ENCODE data around the gene YPEL5. TPM values are rescaled to one million over a fixed set of nuclear protein-coding genes. Genes with fewer than 3 reads are reported as not detected.

YPEL5 gene
- total and polyA plus RNA-seq, 7 experiments from 2014 or later = 30.9 to 1,022 (median 98.3) TPM

DNA sequence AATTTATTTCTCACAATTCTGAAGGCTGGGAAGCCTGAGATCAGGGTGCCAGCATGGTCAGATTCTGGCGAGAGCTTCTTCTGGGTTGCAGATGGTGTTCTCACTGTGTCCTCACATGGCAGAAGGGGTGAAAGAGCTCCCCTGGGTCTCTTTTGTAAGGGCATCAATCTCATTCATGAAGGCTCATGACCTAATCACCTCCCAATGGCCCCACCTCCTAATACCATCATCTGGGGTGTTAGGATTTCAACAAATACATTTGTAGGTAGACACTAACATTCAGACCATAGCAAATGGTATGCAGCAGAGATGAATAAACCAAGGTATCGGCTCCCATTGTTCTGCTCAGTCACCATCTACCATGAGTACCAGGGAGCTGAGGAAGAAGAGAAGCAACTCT is 32.7 kb downstream of the YPEL5 start:
- Mint-ChIP-seq H3K27ac (no peak overlapping the region), H3K27me3 (peaks cover 0 to 12% (median 5%) of the 10 kb centered on the region in 5 donors), H3K36me3 (no peaks in the 10 kb centered on the region), H3K4me3 (no peak overlapping the region), H3K4me1 (peaks cover 0 to 6% (median 0%) of the 10 kb centered on the region in 7 donors), H3K9me3 (peaks cover 0 to 2% (median 0%) of the 10 kb centered on the region in 11 donors)
- intact Hi-C loops (cut with micrococcal nuclease) = no loop called here
- no peak overlapping the region for H3K4me3 ChIP-seq (ENCODE audit: low read length)
- ChIA-PET CTCF (interaction anchor here (2.5 kb wide), 1 partner anchor 532 kb away, joined by 9 read pairs; no protein-coding TSS in a partner anchor), POLR2A (no interaction called here)
- no peaks in the 10 kb centered on the region for H3K27me3 ChIP-seq (ENCODE audit: control insufficient read depth in 2 of 2, insufficient read depth in 2 of 2, low read length in 2 of 2)
- no peaks in the 10 kb centered on the region for H3K4me1 ChIP-seq (ENCODE audit: control insufficient read depth in 2 of 2, insufficient read depth in 2 of 2, low read length in 2 of 2)
- ATAC-seq (no peak), DNase-seq (no peak)
- H3K27ac ChIP-seq (ENCODE audit: low read depth, low read length) = no peak overlapping the region
- H3K36me3 ChIP-seq (ENCODE audit: control insufficient read depth in 2 of 3, insufficient read depth in 3 of 3, low read length in 3 of 3) = no peaks in the 10 kb centered on the region
- H3K9me3 ChIP-seq (ENCODE audit: control insufficient read depth in 2 of 3, low read length in 3 of 3) = no peaks in the 10 kb centered on the region

DNA sequence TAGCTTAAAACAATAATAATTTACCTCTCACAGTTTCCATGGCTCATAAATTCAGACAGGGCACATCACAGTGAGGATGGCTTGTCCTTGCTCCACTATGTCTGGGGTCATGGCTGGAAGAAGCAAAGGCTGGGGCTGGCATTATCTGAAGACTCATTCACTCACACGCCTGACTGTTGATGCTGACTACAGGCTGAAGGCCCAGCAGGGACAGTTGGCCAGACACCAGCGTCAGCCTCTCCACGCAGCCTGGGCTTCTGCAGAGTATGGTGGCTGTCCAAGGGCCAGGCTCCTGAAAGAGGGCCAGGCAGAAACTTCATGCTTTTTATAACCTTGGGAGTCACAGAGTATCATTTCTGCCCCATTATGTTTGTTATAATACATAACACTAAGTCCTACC is 33.4 kb downstream of the YPEL5 start:
- H3K27me3 ChIP-seq (ENCODE audit: control insufficient read depth in 2 of 2, insufficient read depth in 2 of 2, low read length in 2 of 2) = no peaks in the 10 kb centered on the region
- H3K36me3 ChIP-seq (ENCODE audit: control insufficient read depth in 2 of 3, insufficient read depth in 3 of 3, low read length in 3 of 3) = no peaks in the 10 kb centered on the region
- no peaks in the 10 kb centered on the region for H3K36me3 Mint-ChIP-seq
- peaks cover 0 to 6% (median 0%) of the 10 kb centered on the region in 7 donors for H3K4me1 Mint-ChIP-seq
- intact Hi-C loops (cut with micrococcal nuclease) = no loop called here
- H3K4me1 ChIP-seq (ENCODE audit: control insufficient read depth in 2 of 2, insufficient read depth in 2 of 2, low read length in 2 of 2) = no peaks in the 10 kb centered on the region
- no peaks in the 10 kb centered on the region for H3K9me3 ChIP-seq (ENCODE audit: control insufficient read depth in 2 of 3, low read length in 3 of 3)
- DNase-seq = no peak
- no peak overlapping the region for H3K27ac ChIP-seq (ENCODE audit: low read depth, low read length)
- ChIA-PET POLR2A (no interaction called here), CTCF (interaction anchor here (2.5 kb wide), 1 partner anchor 532 kb away, joined by 9 read pairs; no protein-coding TSS in a partner anchor)
- peaks cover 0 to 2% (median 0%) of the 10 kb centered on the region in 11 donors for H3K9me3 Mint-ChIP-seq
- no peak overlapping the region for H3K4me3 ChIP-seq (ENCODE audit: low read length)
- ATAC-seq = no peak
- no peak overlapping the region for H3K27ac Mint-ChIP-seq
- H3K27me3 Mint-ChIP-seq = peaks cover 0 to 12% (median 5%) of the 10 kb centered on the region in 5 donors
- H3K4me3 Mint-ChIP-seq = no peak overlapping the region

DNA sequence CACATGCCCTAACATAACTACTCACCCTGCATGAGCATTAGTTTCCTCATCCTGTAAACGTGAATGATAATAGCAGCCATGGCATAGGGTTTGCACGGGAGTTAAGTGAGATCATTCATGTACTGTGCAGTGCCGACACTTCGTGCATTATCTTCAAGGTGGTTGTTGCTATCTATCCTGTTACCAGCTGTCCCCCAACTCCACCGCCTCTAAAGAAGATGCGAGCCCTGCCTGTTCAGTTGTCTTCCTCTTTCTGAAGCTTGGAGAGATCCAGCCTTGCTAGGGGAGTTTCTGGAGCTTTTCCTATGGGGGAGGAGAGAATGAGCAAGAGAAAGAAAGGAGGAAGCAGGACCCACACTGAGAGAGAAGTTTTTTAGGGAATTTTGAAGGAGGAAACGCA is 34.4 kb downstream of the YPEL5 start:
- Mint-ChIP-seq H3K27ac (peak overlapping the region in 1 of 9 donors; percentile 64), H3K36me3 (no peaks in the 10 kb centered on the region), H3K27me3 (peaks cover 0 to 16% (median 5%) of the 10 kb centered on the region in 5 donors), H3K4me1 (peaks cover 0 to 6% (median 0%) of the 10 kb centered on the region in 7 donors), H3K4me3 (no peak overlapping the region), H3K9me3 (peaks cover 0 to 2% (median 0%) of the 10 kb centered on the region in 11 donors)
- POLR2A ChIA-PET = no interaction called here
- no peaks in the 10 kb centered on the region for H3K27me3 ChIP-seq (ENCODE audit: control insufficient read depth in 2 of 2, insufficient read depth in 2 of 2, low read length in 2 of 2)
- no peak for ATAC-seq
- H3K9me3 ChIP-seq (ENCODE audit: control insufficient read depth in 2 of 3, low read length in 3 of 3) = no peaks in the 10 kb centered on the region
- no peak for DNase-seq
- H3K4me1 ChIP-seq (ENCODE audit: control insufficient read depth in 2 of 2, insufficient read depth in 2 of 2, low read length in 2 of 2) = no peaks in the 10 kb centered on the region
- CTCF ChIA-PET = interaction anchor here (2.5 kb wide), 1 partner anchor 531 kb away, joined by 9 read pairs; no protein-coding TSS in a partner anchor
- H3K4me3 ChIP-seq (ENCODE audit: low read length) = no peak overlapping the region
- no peak overlapping the region for H3K27ac ChIP-seq (ENCODE audit: low read depth, low read length)
- H3K36me3 ChIP-seq (ENCODE audit: control insufficient read depth in 2 of 3, insufficient read depth in 3 of 3, low read length in 3 of 3) = no peaks in the 10 kb centered on the region
- intact Hi-C loops (cut with micrococcal nuclease) = no loop called here

DNA sequence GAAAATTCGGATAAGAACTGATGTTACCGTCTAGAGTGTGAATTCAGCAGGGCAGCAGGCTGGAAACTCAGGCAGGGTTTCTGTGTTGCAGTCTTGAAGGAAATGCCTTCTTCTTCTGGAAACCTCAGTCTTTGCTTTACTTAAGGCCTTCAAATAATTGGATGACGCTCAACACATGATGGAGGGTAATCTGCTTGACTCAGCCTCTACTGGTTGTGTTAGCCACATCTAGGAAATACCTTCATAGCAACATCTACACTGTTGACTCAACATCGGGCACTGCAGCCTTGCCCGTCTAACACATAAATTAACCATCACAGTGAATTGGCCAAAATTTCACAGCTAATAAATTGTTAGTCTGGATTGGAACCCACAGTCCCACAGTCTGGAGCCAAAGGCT is 37.2 kb downstream of the YPEL5 start:
- Mint-ChIP-seq H3K27ac (no peak overlapping the region), H3K4me1 (peaks cover 0 to 4% (median 0%) of the 10 kb centered on the region in 7 donors), H3K4me3 (no peak overlapping the region), H3K36me3 (no peaks in the 10 kb centered on the region), H3K27me3 (peaks cover 0 to 12% (median 0%) of the 10 kb centered on the region in 5 donors), H3K9me3 (no peaks in the 10 kb centered on the region)
- no peaks in the 10 kb centered on the region for H3K4me1 ChIP-seq (ENCODE audit: control insufficient read depth in 2 of 2, insufficient read depth in 2 of 2, low read length in 2 of 2)
- CTCF ChIA-PET = no interaction called here
- H3K9me3 ChIP-seq (ENCODE audit: control insufficient read depth in 2 of 3, low read length in 3 of 3) = no peaks in the 10 kb centered on the region
- no peaks in the 10 kb centered on the region for H3K27me3 ChIP-seq (ENCODE audit: control insufficient read depth in 2 of 2, insufficient read depth in 2 of 2, low read length in 2 of 2)
- POLR2A ChIA-PET = no interaction called here
- ATAC-seq (no peak), DNase-seq (no peak)
- intact Hi-C loops (cut with micrococcal nuclease) = no loop called here
- H3K36me3 ChIP-seq (ENCODE audit: control insufficient read depth in 2 of 3, insufficient read depth in 3 of 3, low read length in 3 of 3) = no peaks in the 10 kb centered on the region
- H3K4me3 ChIP-seq (ENCODE audit: low read length) = no peak overlapping the region
- H3K27ac ChIP-seq (ENCODE audit: low read depth, low read length) = no peak overlapping the region

DNA sequence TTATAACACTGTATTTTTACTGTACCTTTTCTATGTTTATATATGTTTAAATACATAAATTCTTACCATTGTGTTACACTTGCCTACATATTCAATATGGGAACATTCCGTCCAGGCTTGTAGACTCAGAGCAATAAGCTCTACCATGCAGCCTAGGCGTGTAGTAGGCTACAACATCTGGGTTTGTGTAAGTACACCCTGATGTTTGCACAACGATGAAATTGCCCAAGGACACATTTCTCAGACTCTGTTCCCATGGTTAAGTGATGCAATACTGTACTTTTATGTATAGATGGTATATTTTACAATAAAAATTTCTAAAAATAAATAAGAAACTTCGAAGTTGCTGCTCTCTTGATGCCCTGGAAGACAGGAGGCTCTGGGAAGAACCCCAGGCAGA is 38.4 kb downstream of the YPEL5 start:
- Mint-ChIP-seq H3K4me1 (peaks cover 0 to 4% (median 0%) of the 10 kb centered on the region in 7 donors), H3K27me3 (peaks cover 0 to 10% (median 0%) of the 10 kb centered on the region in 5 donors), H3K9me3 (peaks cover 0 to 8% (median 0%) of the 10 kb centered on the region in 11 donors), H3K4me3 (no peak overlapping the region), H3K27ac (no peak overlapping the region), H3K36me3 (no peaks in the 10 kb centered on the region)
- ChIA-PET CTCF (no interaction called here), POLR2A (no interaction called here)
- Histone ChIP-seq H3K9me3 (ENCODE audit: control insufficient read depth in 2 of 3, low read length in 3 of 3) (no peaks in the 10 kb centered on the region), H3K4me1 (ENCODE audit: control insufficient read depth in 2 of 2, insufficient read depth in 2 of 2, low read length in 2 of 2) (no peaks in the 10 kb centered on the region), H3K27ac (ENCODE audit: low read depth, low read length) (no peak overlapping the region), H3K27me3 (ENCODE audit: control insufficient read depth in 2 of 2, insufficient read depth in 2 of 2, low read length in 2 of 2) (no peaks in the 10 kb centered on the region), H3K4me3 (ENCODE audit: low read length) (no peak overlapping the region), H3K36me3 (ENCODE audit: control insufficient read depth in 2 of 3, insufficient read depth in 3 of 3, low read length in 3 of 3) (no peaks in the 10 kb centered on the region)
- ATAC-seq (no peak), DNase-seq (no peak)
- intact Hi-C loops (cut with micrococcal nuclease) = no loop called here

DNA sequence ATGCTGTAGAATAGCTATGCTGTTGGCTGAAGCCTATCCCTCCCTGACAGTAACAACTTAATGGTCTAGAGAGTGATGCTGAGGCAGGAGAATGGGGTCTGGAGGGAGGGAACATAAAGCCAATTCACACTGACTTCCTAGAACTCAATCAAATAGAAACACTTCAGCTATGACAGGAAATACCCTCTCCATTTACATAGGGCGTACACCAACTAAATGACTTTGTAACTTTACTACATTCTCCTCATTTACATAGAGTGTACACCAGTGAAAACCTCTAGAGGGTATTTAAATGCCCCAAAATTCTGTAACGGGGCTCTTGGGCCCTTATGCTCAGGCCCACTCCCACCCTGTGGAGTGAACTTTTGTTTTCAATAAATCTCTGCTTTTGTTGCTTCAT is 41.5 kb downstream of the YPEL5 start:
- Histone ChIP-seq H3K9me3 (ENCODE audit: control insufficient read depth in 2 of 3, low read length in 3 of 3) (no peaks in the 10 kb centered on the region), H3K4me3 (ENCODE audit: low read length) (no peak overlapping the region), H3K4me1 (ENCODE audit: control insufficient read depth in 2 of 2, insufficient read depth in 2 of 2, low read length in 2 of 2) (no peaks in the 10 kb centered on the region), H3K27me3 (ENCODE audit: control insufficient read depth in 2 of 2, insufficient read depth in 2 of 2, low read length in 2 of 2) (no peaks in the 10 kb centered on the region), H3K27ac (ENCODE audit: low read depth, low read length) (no peak overlapping the region), H3K36me3 (ENCODE audit: control insufficient read depth in 2 of 3, insufficient read depth in 3 of 3, low read length in 3 of 3) (no peaks in the 10 kb centered on the region)
- H3K27me3 Mint-ChIP-seq = peaks cover 0 to 6% (median 0%) of the 10 kb centered on the region in 5 donors
- CTCF ChIA-PET = no interaction called here
- no peak overlapping the region for H3K4me3 Mint-ChIP-seq
- no peak overlapping the region for H3K27ac Mint-ChIP-seq
- peaks cover 0 to 5% (median 0%) of the 10 kb centered on the region in 5 donors for H3K36me3 Mint-ChIP-seq
- DNase-seq = no peak
- POLR2A ChIA-PET = no interaction called here
- intact Hi-C loops (cut with micrococcal nuclease) = no loop called here
- no peak for ATAC-seq
- peaks cover 0 to 4% (median 0%) of the 10 kb centered on the region in 7 donors for H3K4me1 Mint-ChIP-seq
- peaks cover 0 to 13% (median 0%) of the 10 kb centered on the region in 11 donors for H3K9me3 Mint-ChIP-seq

DNA sequence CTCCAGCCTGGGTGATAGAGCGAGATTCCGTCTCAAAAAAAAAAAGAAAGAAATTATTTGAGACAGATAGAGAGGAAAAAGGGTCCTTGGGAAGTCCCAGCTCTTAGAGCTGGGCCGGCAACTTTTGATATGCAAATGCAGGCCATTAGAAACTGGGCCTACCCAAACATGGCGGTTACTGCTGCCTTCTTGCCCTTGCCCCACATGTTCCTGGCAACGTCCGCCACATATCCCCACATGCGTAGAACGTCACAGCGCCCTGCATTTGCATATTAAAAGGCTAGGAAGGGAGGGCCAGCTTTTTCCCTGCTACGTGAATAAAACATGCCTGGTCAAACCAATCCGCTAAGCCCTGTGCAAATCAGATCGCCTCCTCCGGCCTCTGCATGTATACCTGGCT is 43.8 kb downstream of the YPEL5 start:
- no peaks in the 10 kb centered on the region for H3K4me1 ChIP-seq (ENCODE audit: control insufficient read depth in 2 of 2, insufficient read depth in 2 of 2, low read length in 2 of 2)
- intact Hi-C loops (cut with micrococcal nuclease) = no loop called here
- Mint-ChIP-seq H3K4me1 (peaks cover 0 to 8% (median 0%) of the 10 kb centered on the region in 7 donors), H3K9me3 (peaks cover 0 to 13% (median 0%) of the 10 kb centered on the region in 11 donors), H3K27me3 (peaks cover 0 to 5% (median 2%) of the 10 kb centered on the region in 5 donors), H3K4me3 (no peak overlapping the region), H3K36me3 (peaks cover 0 to 5% (median 0%) of the 10 kb centered on the region in 5 donors), H3K27ac (no peak overlapping the region)
- DNase-seq (no peak), ATAC-seq (no peak)
- POLR2A ChIA-PET = no interaction called here
- no peak overlapping the region for H3K4me3 ChIP-seq (ENCODE audit: low read length)
- H3K9me3 ChIP-seq (ENCODE audit: control insufficient read depth in 2 of 3, low read length in 3 of 3) = no peaks in the 10 kb centered on the region
- H3K36me3 ChIP-seq (ENCODE audit: control insufficient read depth in 2 of 3, insufficient read depth in 3 of 3, low read length in 3 of 3) = no peaks in the 10 kb centered on the region
- CTCF ChIA-PET = no interaction called here
- no peaks in the 10 kb centered on the region for H3K27me3 ChIP-seq (ENCODE audit: control insufficient read depth in 2 of 2, insufficient read depth in 2 of 2, low read length in 2 of 2)
- H3K27ac ChIP-seq (ENCODE audit: low read depth, low read length) = no peak overlapping the region
